OCI-LY7 (cell line): ENCODE data around the gene PPP1CA. TPM values are rescaled to one million over a fixed set of nuclear protein-coding genes. Genes with fewer than 3 reads are reported as not detected.

Experiments
- BruUV-seq: library from RNA; stranded (reverse); fragments of 400-500 nt; replicated peaks from 2 replicates; lab custom pipeline; 2021; lab: Mats Ljungman, UMichigan
- CTCF ChIA-PET: fragments of 300-600 bp; sonication (Branson Sonifier 250); formaldehyde crosslinking; loops from one replicate; lab custom pipeline; 2022; ENCODE audit warnings: antibody characterized with exemption; ENCODE audit not compliant: unreplicated experiment; lab: Charles Lee
- POLR2A ChIA-PET: fragments of 300-600 bp; sonication (Branson Sonifier 250); formaldehyde crosslinking; loops from one replicate; lab custom pipeline; 2022; ENCODE audit warnings: antibody characterized with exemption; lab: Charles Lee
- DNase-seq: peaks from one replicate; pipeline ENCODE4 v3.0.0-alpha.2; 2015; ENCODE audit warnings: low spot score
- H2AFZ ChIP-seq: fragments of 200-600 bp; sonication (generic), shearing (Covaris generic); 2 replicates; pipeline ENCODE4 v1.6.1; 2014; ENCODE audit warnings: mild to moderate bottlenecking, antibody characterized with exemption, low read length, moderate library complexity
- H3K27ac ChIP-seq: fragments of 200-600 bp; sonication (generic); 2 replicates; pipeline ENCODE4 v1.5.1; 2014; ENCODE audit warnings: mixed run types, low read depth, mild to moderate bottlenecking, moderate library complexity, low read length, inconsistent platforms; ENCODE audit not compliant: poor library complexity, severe bottlenecking
- H3K36me3 ChIP-seq: fragments of 200-600 bp; sonication (generic); 2 replicates; pipeline ENCODE4 v1.6.1; 2014; ENCODE audit warnings: mild to moderate bottlenecking, antibody characterized with exemption, low read length, moderate library complexity, mixed read lengths; ENCODE audit not compliant: insufficient read depth
- H3K4me1 ChIP-seq: fragments of 200-600 bp; sonication (generic); 2 replicates; pipeline ENCODE4 v1.5.1; 2014; ENCODE audit warnings: mild to moderate bottlenecking, low read length; ENCODE audit not compliant: insufficient read depth, poor library complexity, severe bottlenecking
- H3K4me2 ChIP-seq: fragments of 200-600 bp; sonication (generic); 2 replicates; pipeline ENCODE4 v1.6.1; 2014; ENCODE audit warnings: mild to moderate bottlenecking, low read length
- H3K4me3 ChIP-seq: fragments of 200-600 bp; sonication (generic); 2 replicates; pipeline ENCODE4 v1.5.1; 2014; ENCODE audit warnings: mild to moderate bottlenecking, low read depth, low read length; ENCODE audit not compliant: poor library complexity, severe bottlenecking
- H3K79me2 ChIP-seq: fragments of 200-600 bp; sonication (generic); 2 replicates; pipeline ENCODE4 v1.6.1; 2016; ENCODE audit warnings: low read depth, mild to moderate bottlenecking, low read length, moderate library complexity, mixed read lengths; ENCODE audit not compliant: insufficient read depth
- H3K9me2 ChIP-seq: fragments of 200-600 bp; sonication (generic); 2 replicates; pipeline ENCODE4 v1.6.1; 2016; ENCODE audit warnings: mild to moderate bottlenecking, low read length, mixed read lengths; ENCODE audit not compliant: insufficient read depth
- H3K9me3 ChIP-seq: fragments of 200-600 bp; sonication (generic); 2 replicates; pipeline ENCODE4 v1.6.1; 2014; ENCODE audit warnings: mild to moderate bottlenecking, mixed run types, low read length, mixed read lengths
- H4K20me1 ChIP-seq: fragments of 200-600 bp; sonication (generic); 2 replicates; pipeline ENCODE4 v1.6.1; 2014; ENCODE audit warnings: mild to moderate bottlenecking, antibody characterized with exemption, low read length, moderate library complexity, mixed read lengths; ENCODE audit not compliant: insufficient read depth
- EZH2phosphoT487 ChIP-seq: fragments of 200-600 bp; sonication (generic); IDR thresholded peaks from 2 replicates; pipeline ENCODE4 v1.6.1; 2018; ENCODE audit warnings: low read depth, borderline replicate concordance, mild to moderate bottlenecking, mixed run types, antibody characterized with exemption, low read length, moderate library complexity, mixed read lengths
- intact Hi-C: fragments of 100-400 bp; cut with micrococcal nuclease; formaldehyde crosslinking; loops from one replicate; pipeline ENCODE4 v1.10.0; 2022; ENCODE audit not compliant: unreplicated experiment
- total RNA-seq, 2 experiments: library from RNA; depleted of rRNA in 1 of 2; stranded (reverse); fragments of >200 nt in 1 of 2; shearing (Covaris generic) in 1 of 2; gene quantifications; 2 replicates each; pipeline ENCODE4 v1.2.3, GENCODE V29; 2014 to 2022
- TF ChIP-seq, protein P1 (sequence below): fragments of 200-600 bp; sonication (generic); conservative IDR thresholded peaks from 2 replicates; pipeline ENCODE4 v1.5.1; 2014; ENCODE audit warnings: mild to moderate bottlenecking, antibody characterized with exemption, low read length, moderate library complexity, mixed read lengths

PPP1CA gene
- total RNA-seq, 2 experiments from 2014 or later = 210 to 311 TPM

DNA sequence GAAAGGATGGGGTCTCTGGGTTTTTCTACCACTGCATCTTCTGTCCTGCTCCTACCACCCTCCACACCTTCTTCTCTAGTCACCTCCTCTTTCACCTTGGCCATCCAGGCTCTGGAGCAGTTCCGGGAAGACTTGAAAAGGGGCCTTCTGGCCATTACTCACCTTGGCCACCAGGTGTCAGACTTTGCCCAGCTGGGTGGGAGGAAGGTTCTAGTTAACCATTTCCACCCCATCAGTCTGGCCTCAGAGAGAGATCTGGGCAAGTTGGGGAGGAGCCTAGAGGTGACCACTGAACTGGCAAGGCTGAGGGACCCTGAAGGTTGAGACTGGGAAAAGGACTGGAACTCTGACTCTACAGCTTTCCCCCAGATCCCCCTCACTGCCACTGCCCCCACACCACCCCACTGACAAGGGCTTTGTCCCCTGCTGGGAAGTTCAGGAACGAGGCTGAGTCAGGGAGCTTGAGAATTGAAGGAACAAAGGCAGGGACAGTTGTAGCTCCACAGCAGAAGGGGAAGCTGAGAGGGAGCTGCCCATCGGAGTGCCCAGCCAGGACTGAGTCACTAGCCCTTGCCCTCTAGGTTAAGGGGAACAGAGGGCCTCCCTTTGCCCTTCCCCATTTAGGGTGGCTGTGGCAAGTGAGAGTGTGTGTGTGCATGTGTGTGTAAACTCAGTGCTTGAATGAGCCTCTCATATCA, 44.6 kb downstream of the PPP1CA start:
- Histone ChIP-seq H3K27ac (peak overlapping the region; percentile 93), H3K36me3 (no peaks in the 10 kb centered on the region), H3K79me2 (peaks cover 11% of the 10 kb centered on the region; the same call in 1 of the 2 replicates), H3K9me2 (no peaks in the 10 kb centered on the region), H3K9me3 (no peaks in the 10 kb centered on the region), H4K20me1 (no peaks in the 10 kb centered on the region), H3K4me1 (peaks cover 43% of the 10 kb centered on the region), H3K4me2 (peak overlapping the region; percentile 96), H3K4me3 (peak overlapping the region; percentile 70), H2AFZ (peak overlapping the region; percentile 59; the same call in 1 of the 2 replicates)
- ChIA-PET POLR2A (interaction anchor here (0.7 to 9.3 kb wide), 3 partner anchors 12 to 50 kb away, joined by 3 to 106 read pairs (median 3); no protein-coding TSS in a partner anchor), CTCF (interaction anchor here (0.7 to 7.3 kb wide), 7 partner anchors 11 to 30 kb away, joined by 3 to 136 read pairs (median 6); partner anchors contain the start of gene CLCF1)
- TF ChIP-seq, protein P1, sequence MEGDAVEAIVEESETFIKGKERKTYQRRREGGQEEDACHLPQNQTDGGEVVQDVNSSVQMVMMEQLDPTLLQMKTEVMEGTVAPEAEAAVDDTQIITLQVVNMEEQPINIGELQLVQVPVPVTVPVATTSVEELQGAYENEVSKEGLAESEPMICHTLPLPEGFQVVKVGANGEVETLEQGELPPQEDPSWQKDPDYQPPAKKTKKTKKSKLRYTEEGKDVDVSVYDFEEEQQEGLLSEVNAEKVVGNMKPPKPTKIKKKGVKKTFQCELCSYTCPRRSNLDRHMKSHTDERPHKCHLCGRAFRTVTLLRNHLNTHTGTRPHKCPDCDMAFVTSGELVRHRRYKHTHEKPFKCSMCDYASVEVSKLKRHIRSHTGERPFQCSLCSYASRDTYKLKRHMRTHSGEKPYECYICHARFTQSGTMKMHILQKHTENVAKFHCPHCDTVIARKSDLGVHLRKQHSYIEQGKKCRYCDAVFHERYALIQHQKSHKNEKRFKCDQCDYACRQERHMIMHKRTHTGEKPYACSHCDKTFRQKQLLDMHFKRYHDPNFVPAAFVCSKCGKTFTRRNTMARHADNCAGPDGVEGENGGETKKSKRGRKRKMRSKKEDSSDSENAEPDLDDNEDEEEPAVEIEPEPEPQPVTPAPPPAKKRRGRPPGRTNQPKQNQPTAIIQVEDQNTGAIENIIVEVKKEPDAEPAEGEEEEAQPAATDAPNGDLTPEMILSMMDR = peak; percentile 98
- no peak for TF ChIP-seq EZH2phosphoT487
- no TSS peak for BruUV-seq
- peak; percentile 89 for DNase-seq
- intact Hi-C loops = loop anchor here (1.0 to 10.0 kb wide), 3 partner anchors 17 to 228 kb away; partner anchors contain the start of gene GSTP1

DNA sequence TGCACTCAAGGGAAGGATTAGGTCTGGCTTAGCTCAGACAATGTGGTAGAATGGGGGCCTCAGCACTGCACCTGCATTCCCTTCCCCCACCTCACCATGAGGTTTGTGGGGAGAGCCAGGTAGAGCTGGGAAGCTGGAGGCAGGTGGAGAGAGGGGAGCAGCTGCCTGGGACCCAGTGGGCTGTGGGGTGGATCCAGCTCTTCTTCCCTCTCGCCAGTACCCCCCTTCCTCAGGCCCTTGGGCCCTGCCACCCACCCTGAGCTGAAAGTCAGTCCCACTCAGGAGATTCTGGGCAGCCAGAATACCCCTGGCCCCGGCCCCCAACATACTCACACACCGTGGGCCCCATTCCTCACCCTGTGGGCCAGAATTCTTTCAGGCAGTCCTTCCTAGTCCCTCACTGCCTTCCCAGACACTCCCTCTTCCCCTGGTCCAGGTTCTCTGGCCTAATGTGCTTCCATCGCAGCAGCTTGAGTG, 45.2 kb downstream of the PPP1CA start:
- BruUV-seq = no TSS peak

More for the DNA sequence above, 45.2 kb downstream of the PPP1CA start:
- Histone ChIP-seq H3K79me2 (peaks cover 11% of the 10 kb centered on the region; the same call in 1 of the 2 replicates), H3K4me1 (peaks cover 49% of the 10 kb centered on the region), H4K20me1 (no peaks in the 10 kb centered on the region), H3K27ac (peak overlapping the region; percentile 93), H3K4me3 (peak overlapping the region; percentile 70), H3K36me3 (peaks cover 3% of the 10 kb centered on the region; the same call in 1 of the 2 replicates), H3K4me2 (peak overlapping the region; percentile 96), H3K9me3 (no peaks in the 10 kb centered on the region), H2AFZ (peak overlapping the region; percentile 59; the same call in 1 of the 2 replicates), H3K9me2 (no peaks in the 10 kb centered on the region)
- intact Hi-C loops = loop anchor here (10.0 kb wide), 1 partner anchor 228 kb away; the partner anchor contains the start of gene GSTP1
- CTCF ChIA-PET = interaction anchor here (0.7 to 7.3 kb wide), 7 partner anchors 11 to 275 kb away, joined by 3 to 136 read pairs (median 6); partner anchors contain the start of gene CLCF1
- POLR2A ChIA-PET = interaction anchor here (1.1 to 9.3 kb wide), 4 partner anchors 23 to 51 kb away, joined by 3 to 106 read pairs (median 4); partner anchors contain the start of gene PPP1CA
- TF ChIP-seq EZH2phosphoT487 = no peak
- TF ChIP-seq, protein P1 = no peak
- DNase-seq = peak; percentile 60
